ENCODE measurements around the gene ETFRF1. TPM values are rescaled to one million over a fixed set of nuclear protein-coding genes. Genes with fewer than 3 reads are reported as not detected.

The ETFRF1 gene
- total and polyA plus RNA-seq, 2 donors, result 18.0 to 41.1 TPM

DNA sequence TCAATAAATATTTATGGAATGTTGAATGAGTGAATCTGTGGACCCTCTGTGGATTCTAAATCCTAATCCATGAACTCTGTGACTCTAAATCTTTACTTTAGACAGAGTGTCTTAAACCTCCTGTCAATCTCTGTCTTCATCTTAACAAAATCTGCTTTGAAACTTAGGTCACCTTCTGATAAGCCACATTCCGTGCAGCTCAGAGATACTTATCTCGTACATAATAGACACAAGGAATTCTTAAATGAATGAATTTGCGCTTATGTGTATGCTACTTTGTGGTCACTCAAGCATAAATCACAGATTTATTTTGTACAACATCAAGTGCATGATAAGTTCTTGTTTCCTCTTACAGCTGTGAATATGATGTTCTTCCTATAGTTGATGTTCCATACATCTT, 57.9 kb downstream of the ETFRF1 start:
- Histone ChIP-seq H3K4me1 (ENCODE audit: control insufficient read depth in 2 of 2, insufficient read depth in 2 of 2, low read length in 2 of 2) (peaks cover 8 to 11% of the 10 kb centered on the region in 2 donors), H3K27ac (ENCODE audit: low read depth in 1 of 2, low read length in 1 of 2) (no peak overlapping the region), H3K9me3 (ENCODE audit: control insufficient read depth in 2 of 2, insufficient read depth in 1 of 2, low read length in 1 of 2) (no peaks in the 10 kb centered on the region), H3K4me3 (ENCODE audit: low read length in 2 of 2) (no peak overlapping the region), H3K36me3 (ENCODE audit: control insufficient read depth in 2 of 2, insufficient read depth in 2 of 2, low read length in 1 of 2) (no peaks in the 10 kb centered on the region), H3K27me3 (ENCODE audit: control insufficient read depth in 2 of 2, insufficient read depth in 1 of 2, low read length in 1 of 2) (peaks cover 0 to 3% of the 10 kb centered on the region in 2 donors)
- WGBS, result 90% methylated on average over 3 of the region's 3 CpGs
- no peak for DNase-seq (ENCODE audit: low read depth in 6 of 9, low spot score in 9 of 9)

DNA sequence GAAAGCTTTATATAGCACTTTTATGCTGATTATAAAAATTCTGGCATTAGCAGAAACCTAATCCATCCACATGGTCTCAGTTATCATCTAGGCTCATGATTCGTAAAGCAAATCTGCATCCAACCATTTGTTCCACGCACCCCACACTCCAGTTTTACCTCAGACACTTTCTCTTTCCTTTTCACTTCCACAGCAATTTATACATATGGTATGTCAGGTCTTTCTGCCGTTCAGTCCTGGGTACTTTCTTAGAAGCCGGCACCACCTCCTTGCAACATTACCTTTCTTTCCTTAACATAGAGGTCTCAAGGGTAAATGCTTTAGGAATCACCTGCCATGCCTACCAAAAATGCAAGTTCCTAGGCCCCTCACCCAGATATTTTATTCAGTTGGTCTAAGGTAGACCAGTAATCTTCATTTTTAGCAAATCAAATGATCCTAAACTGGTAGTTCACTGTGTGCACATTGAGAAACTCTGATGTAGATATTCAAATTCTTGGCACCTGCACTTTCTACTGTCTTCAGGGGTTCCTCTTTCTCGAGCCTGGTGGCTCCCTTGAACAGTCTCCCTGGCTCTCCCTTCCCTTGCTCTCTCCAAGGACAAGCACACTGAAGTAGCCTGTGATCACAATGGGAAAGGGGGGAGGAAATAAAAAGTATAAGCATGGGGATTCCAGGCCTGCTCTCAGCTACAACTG, 58.5 kb downstream of the ETFRF1 start:
- DNase-seq (ENCODE audit: low read depth in 6 of 9, low spot score in 9 of 9), result no peak
- Histone ChIP-seq H3K27ac (ENCODE audit: low read depth in 1 of 2, low read length in 1 of 2) (no peak overlapping the region), H3K36me3 (ENCODE audit: control insufficient read depth in 2 of 2, insufficient read depth in 2 of 2, low read length in 1 of 2) (no peaks in the 10 kb centered on the region), H3K27me3 (ENCODE audit: control insufficient read depth in 2 of 2, insufficient read depth in 1 of 2, low read length in 1 of 2) (peaks cover 0 to 3% of the 10 kb centered on the region in 2 donors), H3K4me1 (ENCODE audit: control insufficient read depth in 2 of 2, insufficient read depth in 2 of 2, low read length in 2 of 2) (peaks cover 5 to 11% of the 10 kb centered on the region in 2 donors), H3K4me3 (ENCODE audit: low read length in 2 of 2) (no peak overlapping the region), H3K9me3 (ENCODE audit: control insufficient read depth in 2 of 2, insufficient read depth in 1 of 2, low read length in 1 of 2) (no peaks in the 10 kb centered on the region)
- WGBS, result 77% methylated on average over 5 of the region's 5 CpGs

DNA sequence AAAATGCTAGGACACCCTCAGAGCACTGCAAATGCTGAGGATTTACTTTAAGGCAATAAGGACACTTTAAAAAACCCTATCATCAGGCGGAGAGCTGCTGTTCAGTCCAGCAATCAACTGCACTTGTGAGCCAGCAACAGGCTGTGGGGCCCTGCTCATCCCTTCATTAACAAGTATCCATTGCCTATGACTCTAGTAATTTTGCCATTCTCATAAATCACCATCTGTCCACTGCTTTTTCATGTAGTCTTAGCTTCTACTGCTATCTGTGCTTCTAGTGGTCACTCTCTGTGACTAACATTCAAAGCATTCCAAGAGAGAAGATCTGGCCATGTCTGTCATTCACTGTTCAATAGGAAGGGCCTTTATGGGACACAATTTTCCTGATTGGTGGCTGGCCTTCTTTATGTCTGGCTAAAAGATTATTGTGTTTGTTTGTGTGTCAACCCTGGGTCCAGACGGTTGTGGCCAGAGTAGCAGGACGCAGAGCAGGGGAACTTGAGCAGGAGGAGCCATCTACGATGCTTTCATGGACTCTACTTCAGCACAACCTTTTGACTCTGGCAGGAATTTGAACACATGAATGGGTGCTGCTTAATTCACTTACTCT, 59.3 kb downstream of the ETFRF1 start:
- Histone ChIP-seq H3K27ac (ENCODE audit: low read depth in 1 of 2, low read length in 1 of 2) (no peak overlapping the region), H3K4me3 (ENCODE audit: low read length in 2 of 2) (no peak overlapping the region), H3K27me3 (ENCODE audit: control insufficient read depth in 2 of 2, insufficient read depth in 1 of 2, low read length in 1 of 2) (peaks cover 0 to 3% of the 10 kb centered on the region in 2 donors), H3K36me3 (ENCODE audit: control insufficient read depth in 2 of 2, insufficient read depth in 2 of 2, low read length in 1 of 2) (no peaks in the 10 kb centered on the region), H3K4me1 (ENCODE audit: control insufficient read depth in 2 of 2, insufficient read depth in 2 of 2, low read length in 2 of 2) (peaks cover 2 to 11% of the 10 kb centered on the region in 2 donors), H3K9me3 (ENCODE audit: control insufficient read depth in 2 of 2, insufficient read depth in 1 of 2, low read length in 1 of 2) (no peaks in the 10 kb centered on the region)
- no peak for DNase-seq (ENCODE audit: low read depth in 6 of 9, low spot score in 9 of 9)
- 99% methylated on average over 4 of the region's 4 CpGs for WGBS

Other genes starting within 250 kb of the ETFRF1 start
- 18.5 TPM for gene BCAT1, start 246.1 kb upstream of the ETFRF1 start, total RNA-seq
- 6.0 TPM for gene BCAT1, start 246.1 kb upstream of the ETFRF1 start, polyA plus RNA-seq
- 0.42 TPM for gene DNAI7, start 77 bp upstream of the ETFRF1 start, total RNA-seq
- 1.1 TPM for gene DNAI7, start 77 bp upstream of the ETFRF1 start, polyA plus RNA-seq
- gene KRAS, start 55.7 kb downstream of the ETFRF1 start, total RNA-seq, result 10.7 TPM
- gene KRAS, start 55.7 kb downstream of the ETFRF1 start, polyA plus RNA-seq, result 14.8 TPM